Fibroblast of villous mesenchyme (primary cell): ENCODE results near the gene VPS8. TPM values are rescaled to one million over a fixed set of nuclear protein-coding genes. Genes with fewer than 3 reads are reported as not detected.

ENCODE experiments used
- DNase-seq: peaks from one replicate; pipeline ENCODE4 v3.0.0-alpha.2; 2010; ENCODE audit warnings: low read depth
- H3K4me3 ChIP-seq: 2 replicates; pipeline ENCODE4 v1.5.1; 2011; ENCODE audit warnings: low read depth, mild to moderate bottlenecking, low read length
- total RNA-seq: library from RNA; depleted of rRNA; stranded (reverse); fragments of >200 nt; gene quantifications from 2 replicates; pipeline ENCODE4 v1.2.3, GENCODE V29; 2012
- TF ChIP-seq, protein P1 (sequence below): IDR thresholded peaks from 2 replicates; pipeline ENCODE4 v1.5.1; 2012; ENCODE audit warnings: low read depth, mild to moderate bottlenecking, low read length; ENCODE audit not compliant: insufficient read depth

The VPS8 gene
- total RNA-seq, 1 donor = 92.8 TPM

DNA sequence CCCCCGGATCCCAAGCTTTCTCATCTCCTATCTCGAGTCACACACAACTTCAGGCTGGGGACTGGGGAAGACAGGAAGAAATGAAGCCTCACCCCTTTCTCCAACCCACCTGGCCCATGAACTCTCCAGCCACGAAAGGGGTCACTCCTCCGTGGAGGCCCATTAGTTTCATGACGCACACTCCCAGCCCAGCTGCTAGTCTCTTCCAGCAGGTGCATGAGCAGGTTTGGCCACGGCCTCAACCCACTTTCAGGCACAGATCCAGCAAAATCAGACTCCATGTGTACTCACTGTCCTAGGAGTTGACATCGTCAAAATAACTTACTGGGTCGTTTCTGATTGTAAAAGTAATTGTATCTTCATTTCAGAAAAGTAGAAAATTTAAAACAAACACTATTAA, 264.3 kb downstream of the VPS8 start:
- DNase-seq = no peak
- TF ChIP-seq, protein P1, sequence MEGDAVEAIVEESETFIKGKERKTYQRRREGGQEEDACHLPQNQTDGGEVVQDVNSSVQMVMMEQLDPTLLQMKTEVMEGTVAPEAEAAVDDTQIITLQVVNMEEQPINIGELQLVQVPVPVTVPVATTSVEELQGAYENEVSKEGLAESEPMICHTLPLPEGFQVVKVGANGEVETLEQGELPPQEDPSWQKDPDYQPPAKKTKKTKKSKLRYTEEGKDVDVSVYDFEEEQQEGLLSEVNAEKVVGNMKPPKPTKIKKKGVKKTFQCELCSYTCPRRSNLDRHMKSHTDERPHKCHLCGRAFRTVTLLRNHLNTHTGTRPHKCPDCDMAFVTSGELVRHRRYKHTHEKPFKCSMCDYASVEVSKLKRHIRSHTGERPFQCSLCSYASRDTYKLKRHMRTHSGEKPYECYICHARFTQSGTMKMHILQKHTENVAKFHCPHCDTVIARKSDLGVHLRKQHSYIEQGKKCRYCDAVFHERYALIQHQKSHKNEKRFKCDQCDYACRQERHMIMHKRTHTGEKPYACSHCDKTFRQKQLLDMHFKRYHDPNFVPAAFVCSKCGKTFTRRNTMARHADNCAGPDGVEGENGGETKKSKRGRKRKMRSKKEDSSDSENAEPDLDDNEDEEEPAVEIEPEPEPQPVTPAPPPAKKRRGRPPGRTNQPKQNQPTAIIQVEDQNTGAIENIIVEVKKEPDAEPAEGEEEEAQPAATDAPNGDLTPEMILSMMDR = no peak
- no peak overlapping the region for H3K4me3 ChIP-seq

DNA sequence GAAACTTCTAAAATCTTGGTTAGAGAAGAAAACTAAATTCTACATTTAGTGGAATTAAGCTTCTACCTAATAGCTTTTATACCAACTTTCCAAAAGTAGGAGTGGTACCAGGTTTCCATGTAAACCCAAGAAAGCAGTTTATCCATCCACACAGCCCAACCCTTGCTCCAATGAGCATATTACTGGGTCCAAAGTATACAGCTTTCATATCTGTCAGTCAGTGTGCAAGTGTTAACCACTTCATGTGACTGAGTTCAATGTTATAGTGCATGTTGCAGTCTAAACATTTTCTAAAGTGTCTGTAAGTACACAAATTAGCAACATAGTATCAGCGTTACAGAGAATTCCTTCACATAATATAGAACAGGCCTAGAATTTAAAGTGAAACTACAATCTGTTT, 267.7 kb downstream of the VPS8 start:
- no peak for DNase-seq
- TF ChIP-seq, protein P1 = no peak
- no peak overlapping the region for H3K4me3 ChIP-seq

DNA sequence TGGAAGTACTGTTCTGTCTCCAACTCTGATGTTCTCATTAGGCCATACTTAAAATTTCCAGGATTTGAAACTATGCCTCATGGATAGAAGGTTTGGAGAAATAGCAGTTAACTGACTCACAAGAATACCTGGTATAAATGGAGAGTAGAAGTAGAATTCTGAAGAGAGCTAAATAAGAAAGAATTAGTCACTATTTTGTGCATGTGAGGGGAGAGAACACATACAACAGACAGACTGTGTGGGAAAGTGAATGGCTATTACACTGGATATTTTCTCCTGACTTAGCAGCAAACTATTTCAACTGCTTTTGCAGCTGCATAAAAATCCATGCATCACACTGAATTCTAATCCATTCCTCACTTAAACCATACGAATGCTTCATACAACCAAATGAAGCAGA, 269.6 kb downstream of the VPS8 start:
- TF ChIP-seq, protein P1 = no peak
- no peak for DNase-seq

DNA sequence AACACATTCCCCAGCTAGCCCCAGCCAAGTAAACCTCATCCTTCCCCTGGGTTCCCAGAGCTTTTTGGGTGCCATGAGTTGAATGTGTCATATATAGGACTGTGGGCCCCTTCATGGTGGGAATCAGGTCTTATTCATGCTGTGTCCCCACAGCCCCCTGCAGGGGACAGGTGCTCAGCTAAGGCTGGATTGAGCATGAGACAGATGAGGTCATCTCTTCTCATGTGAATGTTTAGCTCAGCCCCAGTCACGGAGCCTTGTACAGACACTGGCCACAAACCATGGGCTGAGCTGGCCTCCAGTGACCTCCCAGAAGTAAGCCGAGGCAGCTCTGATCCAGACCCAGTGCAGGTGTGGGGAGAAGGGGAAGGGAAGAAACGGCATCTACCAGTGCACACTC, 270.2 kb downstream of the VPS8 start:
- no peak for DNase-seq
- TF ChIP-seq, protein P1 = no peak
- H3K4me3 ChIP-seq = no peak overlapping the region

More for the DNA sequence above, 269.6 kb downstream of the VPS8 start:
- H3K4me3 ChIP-seq = no peak overlapping the region

- TF ChIP-seq, protein P1 = no peak
- no peak overlapping the region for H3K4me3 ChIP-seq
- no peak for DNase-seq
These were observed 270.9 kb downstream of the VPS8 start for GRCh38 chr3:185082829-185083228.

DNA sequence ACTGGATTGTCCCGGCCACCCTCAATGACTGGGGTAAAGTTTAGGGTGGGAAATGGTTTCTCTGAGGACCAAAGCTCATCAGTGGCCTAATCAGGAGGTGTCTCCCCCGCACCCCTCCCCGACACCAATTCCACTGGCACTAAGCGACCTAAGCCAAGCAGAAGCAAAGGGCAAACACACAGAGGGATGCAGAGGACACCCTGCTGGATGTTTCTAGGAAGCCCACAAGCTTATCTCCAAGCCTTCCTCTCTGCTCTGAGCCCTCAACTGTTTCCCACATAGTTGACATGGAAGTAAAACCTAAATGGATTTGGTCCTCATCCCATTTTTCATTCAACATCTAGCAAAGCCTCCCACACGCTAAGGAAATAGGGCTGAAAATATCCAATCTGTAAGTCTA, 272.4 kb downstream of the VPS8 start:
- TF ChIP-seq, protein P1 = no peak
- H3K4me3 ChIP-seq = no peak overlapping the region
- no peak for DNase-seq

DNA sequence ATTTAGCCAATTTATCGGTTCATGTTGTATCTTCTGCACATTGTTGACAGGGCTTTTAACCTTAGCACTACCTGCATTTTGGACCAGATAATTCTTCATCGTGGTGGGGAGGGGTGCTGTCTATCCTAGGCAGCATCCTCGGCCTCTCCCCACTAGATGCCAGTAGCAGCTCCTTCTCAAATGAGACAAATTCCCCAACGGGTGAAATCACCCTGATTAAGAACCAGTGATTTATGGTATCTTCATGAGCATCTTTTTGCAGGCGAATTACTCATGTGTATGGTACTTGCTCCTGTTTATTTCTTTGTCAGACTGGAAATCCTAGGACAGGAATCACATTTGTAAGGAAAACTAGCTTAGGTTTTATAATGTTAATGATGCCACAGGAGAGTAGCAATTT, 272.9 kb downstream of the VPS8 start:
- H3K4me3 ChIP-seq = no peak overlapping the region
- DNase-seq = peak; percentile 65
- TF ChIP-seq, protein P1 = peak; percentile 46
